Measurements from ENCODE around the gene CDCA5.
A peak's percentile ranks its signal among the peaks of the same experiment; 100 is the strongest.

The CDCA5 gene

GRCh38 chr11:65090628-65091027 lies 6.8 kb upstream of the CDCA5 start:
- no peak for TF ChIP-seq CTCF (IDR thresholded peaks at IDR 0.05; ENCODE audit: borderline replicate concordance, control extremely low read depth, extremely low read depth, insufficient read depth, missing control alignments)
- in situ Hi-C loops (cut with MboI; ENCODE audit: low sequenced_read_pairs, unreplicated experiment) = no loop called here

GRCh38 chr11:65089621-65090020 lies 5.8 kb upstream of the CDCA5 start:
- no peak for DNase-seq (ENCODE audit: low spot score)
- in situ Hi-C loops (cut with MboI; ENCODE audit: low sequenced_read_pairs, unreplicated experiment) = no loop called here
- no peak for TF ChIP-seq CTCF (IDR thresholded peaks at IDR 0.05; ENCODE audit: borderline replicate concordance, control extremely low read depth, extremely low read depth, insufficient read depth, missing control alignments)

More at GRCh38 chr11:65090628-65091027, 6.8 kb upstream of the CDCA5 start:
- DNase-seq (ENCODE audit: low spot score) = no peak

- in situ Hi-C loops (cut with MboI; ENCODE audit: low sequenced_read_pairs, unreplicated experiment) = no loop called here
- TF ChIP-seq CTCF (IDR thresholded peaks at IDR 0.05; ENCODE audit: borderline replicate concordance, control extremely low read depth, extremely low read depth, insufficient read depth, missing control alignments) = no peak
- no peak for DNase-seq (ENCODE audit: low spot score)
Observed at GRCh38 chr11:65087827-65088226, 4.0 kb upstream of the CDCA5 start.

- in situ Hi-C loops (cut with MboI; ENCODE audit: low sequenced_read_pairs, unreplicated experiment) = no loop called here
- peak; percentile 11 for DNase-seq (ENCODE audit: low spot score)
- TF ChIP-seq CTCF (IDR thresholded peaks at IDR 0.05; ENCODE audit: borderline replicate concordance, control extremely low read depth, extremely low read depth, insufficient read depth, missing control alignments) = no peak
Observed at GRCh38 chr11:65087216-65087615, 3.4 kb upstream of the CDCA5 start.

- in situ Hi-C loops (cut with MboI; ENCODE audit: low sequenced_read_pairs, unreplicated experiment) = no loop called here
- TF ChIP-seq CTCF (IDR thresholded peaks at IDR 0.05; ENCODE audit: borderline replicate concordance, control extremely low read depth, extremely low read depth, insufficient read depth, missing control alignments) = no peak
- DNase-seq (ENCODE audit: low spot score) = no peak
Observed at GRCh38 chr11:65086809-65087208, 3.0 kb upstream of the CDCA5 start.

GRCh38 chr11:65085446-65085845 lies 1.6 kb upstream of the CDCA5 start:
- no peak for DNase-seq (ENCODE audit: low spot score)
- in situ Hi-C loops (cut with MboI; ENCODE audit: low sequenced_read_pairs, unreplicated experiment) = no loop called here
- no peak for TF ChIP-seq CTCF (IDR thresholded peaks at IDR 0.05; ENCODE audit: borderline replicate concordance, control extremely low read depth, extremely low read depth, insufficient read depth, missing control alignments)
